ENCODE measurements around the gene TGOLN2.

Gene TGOLN2

GRCh38 chr2:85269959-85270358, 57.8 kb downstream of the TGOLN2 start:
- no peak for DNase-seq (ENCODE audit: low read depth)
- no peak for TF ChIP-seq CTCF (IDR thresholded peaks at IDR 0.05; ENCODE audit: low read depth, low read length)
- no peak for TF ChIP-seq MYC (IDR thresholded peaks at IDR 0.05; ENCODE audit: low read depth, low read length)
- no peak for TF ChIP-seq POLR2A (IDR thresholded peaks at IDR 0.05; ENCODE audit: extremely low read depth, insufficient read length)
- TF ChIP-seq, protein P1, sequence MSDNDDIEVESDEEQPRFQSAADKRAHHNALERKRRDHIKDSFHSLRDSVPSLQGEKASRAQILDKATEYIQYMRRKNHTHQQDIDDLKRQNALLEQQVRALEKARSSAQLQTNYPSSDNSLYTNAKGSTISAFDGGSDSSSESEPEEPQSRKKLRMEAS (IDR thresholded peaks at IDR 0.05; ENCODE audit: low read depth, low read length) = no peak
- H3K4me3 ChIP-seq (ENCODE audit: low read depth, low read length) = no peak overlapping the region
